Activated T-helper 1 cell treated with Interleukin-2 at 50 U/mL for 16 hours (primary cell): ENCODE measurements around the gene MAP3K8.
"Not testable (repeated sequence)": the region's sequence is repeated elsewhere in the genome, so short reads cannot be mapped to it uniquely, and the experiment has no call there.

Source experiments
- DNase-seq: peaks from one replicate; pipeline ENCODE4 v3.0.0-alpha.2; 2020; ENCODE audit warnings: low read depth

The MAP3K8 gene

GRCh38 chr10:30447125-30447799 is 13.3 kb downstream of the MAP3K8 start:
- DNase-seq, result no peak

GRCh38 chr10:30448092-30448491 is 14.1 kb downstream of the MAP3K8 start:
- DNase-seq, result no peak

- no peak for DNase-seq
Measured at GRCh38 chr10:30453764-30454527, 20.0 kb downstream of the MAP3K8 start.

GRCh38 chr10:30454744-30455510 is 20.9 kb downstream of the MAP3K8 start:
- no peak for DNase-seq

GRCh38 chr10:30455816-30456215 is 21.8 kb downstream of the MAP3K8 start:
- DNase-seq, result no peak

GRCh38 chr10:30456266-30456665 is 22.3 kb downstream of the MAP3K8 start:
- no peak for DNase-seq

- no peak for DNase-seq
Measured at GRCh38 chr10:30459283-30459682, 25.3 kb downstream of the MAP3K8 start.

- DNase-seq, result no peak
Measured at GRCh38 chr10:30460121-30460520, 26.1 kb downstream of the MAP3K8 start.

GRCh38 chr10:30462513-30462912 is 28.5 kb downstream of the MAP3K8 start:
- no peak for DNase-seq

- DNase-seq, result no peak
Measured at GRCh38 chr10:30463944-30464451, 30.0 kb downstream of the MAP3K8 start.

- no peak for DNase-seq
Measured at GRCh38 chr10:30464675-30465074, 30.7 kb downstream of the MAP3K8 start.

GRCh38 chr10:30466445-30466844 is 32.5 kb downstream of the MAP3K8 start:
- no peak for DNase-seq

GRCh38 chr10:30467651-30468338 is 33.8 kb downstream of the MAP3K8 start:
- DNase-seq, result no peak

GRCh38 chr10:30472414-30473155 is 38.6 kb downstream of the MAP3K8 start:
- no peak for DNase-seq

- DNase-seq, result not testable (repeated sequence)
Measured at GRCh38 chr10:30475515-30475914, 41.5 kb downstream of the MAP3K8 start.

- DNase-seq, result no peak
Measured at GRCh38 chr10:30476511-30477155, 42.6 kb downstream of the MAP3K8 start.

- not testable (repeated sequence) for DNase-seq
Measured at GRCh38 chr10:30479513-30479912, 45.5 kb downstream of the MAP3K8 start.

GRCh38 chr10:30481603-30482002 is 47.6 kb downstream of the MAP3K8 start:
- no peak for DNase-seq

- no peak for DNase-seq
Measured at GRCh38 chr10:30488316-30488715, 54.3 kb downstream of the MAP3K8 start.

- DNase-seq, result no peak
Measured at GRCh38 chr10:30489346-30489745, 55.4 kb downstream of the MAP3K8 start.
